ENCODE measurements around the gene ZFYVE27.

DNA sequence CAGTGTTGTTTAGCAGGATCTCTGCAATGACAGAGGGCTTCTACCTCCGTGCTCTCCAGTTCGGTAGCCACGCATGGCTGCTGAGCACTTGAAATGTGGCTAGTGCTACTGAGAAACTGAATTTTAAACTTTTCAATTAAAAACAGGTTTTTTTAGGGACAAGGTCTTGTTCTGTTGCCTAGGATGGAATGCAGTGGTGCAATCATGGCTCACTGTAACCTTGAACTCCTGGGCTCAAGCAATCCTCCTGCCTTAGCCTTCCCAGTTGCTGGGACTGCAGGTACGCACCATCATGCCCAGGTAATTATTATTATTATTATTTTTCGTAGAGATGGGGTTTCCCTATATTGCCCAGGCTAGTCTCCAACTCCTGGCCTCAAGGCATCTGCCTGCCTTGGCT lies 48.3 kb downstream of the ZFYVE27 start:
- TF ChIP-seq POLR2AphosphoS5 (IDR thresholded peaks at IDR 0.05; ENCODE audit: borderline replicate concordance, low read depth, low read length) (no peak), EZH2 (IDR thresholded peaks at IDR 0.05) (no peak)
